ENCODE measurements around the gene EHD4. TPM values are rescaled to one million over a fixed set of nuclear protein-coding genes. Genes with fewer than 3 reads are reported as not detected.

EHD4 gene
- total RNA-seq, 1 donor from 2014 or later = 23.8 TPM

DNA sequence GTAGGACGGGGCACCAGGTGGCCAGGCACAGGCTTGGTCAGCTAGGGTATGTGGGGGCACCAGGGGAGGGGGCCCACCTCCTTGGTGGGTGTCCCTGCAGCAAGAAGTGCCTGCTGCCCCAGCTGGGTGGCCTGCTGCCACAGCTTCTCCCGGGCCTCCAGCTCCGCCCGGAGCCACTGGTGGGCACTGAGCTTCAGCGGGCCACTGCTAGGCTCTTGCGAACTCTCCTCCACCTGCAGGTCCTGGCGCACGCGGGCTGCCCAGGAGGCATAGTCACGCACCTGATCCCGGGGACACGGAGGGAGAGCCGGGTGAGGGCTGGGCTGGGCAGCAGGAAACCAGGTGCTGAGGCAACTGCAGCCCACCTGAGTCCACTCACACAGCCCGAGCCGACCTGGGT, 104.0 kb downstream of the EHD4 start:
- H3K4me1 Mint-ChIP-seq (ENCODE audit: low read depth) = no peaks in the 10 kb centered on the region
- peaks cover 5% of the 10 kb centered on the region for H3K36me3 Mint-ChIP-seq (ENCODE audit: low read depth)
- H3K9me3 Mint-ChIP-seq (ENCODE audit: low read depth) = no peaks in the 10 kb centered on the region
- TF ChIP-seq, protein P1, sequence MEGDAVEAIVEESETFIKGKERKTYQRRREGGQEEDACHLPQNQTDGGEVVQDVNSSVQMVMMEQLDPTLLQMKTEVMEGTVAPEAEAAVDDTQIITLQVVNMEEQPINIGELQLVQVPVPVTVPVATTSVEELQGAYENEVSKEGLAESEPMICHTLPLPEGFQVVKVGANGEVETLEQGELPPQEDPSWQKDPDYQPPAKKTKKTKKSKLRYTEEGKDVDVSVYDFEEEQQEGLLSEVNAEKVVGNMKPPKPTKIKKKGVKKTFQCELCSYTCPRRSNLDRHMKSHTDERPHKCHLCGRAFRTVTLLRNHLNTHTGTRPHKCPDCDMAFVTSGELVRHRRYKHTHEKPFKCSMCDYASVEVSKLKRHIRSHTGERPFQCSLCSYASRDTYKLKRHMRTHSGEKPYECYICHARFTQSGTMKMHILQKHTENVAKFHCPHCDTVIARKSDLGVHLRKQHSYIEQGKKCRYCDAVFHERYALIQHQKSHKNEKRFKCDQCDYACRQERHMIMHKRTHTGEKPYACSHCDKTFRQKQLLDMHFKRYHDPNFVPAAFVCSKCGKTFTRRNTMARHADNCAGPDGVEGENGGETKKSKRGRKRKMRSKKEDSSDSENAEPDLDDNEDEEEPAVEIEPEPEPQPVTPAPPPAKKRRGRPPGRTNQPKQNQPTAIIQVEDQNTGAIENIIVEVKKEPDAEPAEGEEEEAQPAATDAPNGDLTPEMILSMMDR (IDR thresholded peaks at IDR 0.05) = no peak
- no peak overlapping the region for H3K4me3 Mint-ChIP-seq (ENCODE audit: unreplicated experiment)
- no peaks in the 10 kb centered on the region for H3K27me3 Mint-ChIP-seq (ENCODE audit: low read depth)
- DNase-seq (ENCODE audit: low spot score) = no peak
- no peak overlapping the region for H3K27ac Mint-ChIP-seq (ENCODE audit: unreplicated experiment)

DNA sequence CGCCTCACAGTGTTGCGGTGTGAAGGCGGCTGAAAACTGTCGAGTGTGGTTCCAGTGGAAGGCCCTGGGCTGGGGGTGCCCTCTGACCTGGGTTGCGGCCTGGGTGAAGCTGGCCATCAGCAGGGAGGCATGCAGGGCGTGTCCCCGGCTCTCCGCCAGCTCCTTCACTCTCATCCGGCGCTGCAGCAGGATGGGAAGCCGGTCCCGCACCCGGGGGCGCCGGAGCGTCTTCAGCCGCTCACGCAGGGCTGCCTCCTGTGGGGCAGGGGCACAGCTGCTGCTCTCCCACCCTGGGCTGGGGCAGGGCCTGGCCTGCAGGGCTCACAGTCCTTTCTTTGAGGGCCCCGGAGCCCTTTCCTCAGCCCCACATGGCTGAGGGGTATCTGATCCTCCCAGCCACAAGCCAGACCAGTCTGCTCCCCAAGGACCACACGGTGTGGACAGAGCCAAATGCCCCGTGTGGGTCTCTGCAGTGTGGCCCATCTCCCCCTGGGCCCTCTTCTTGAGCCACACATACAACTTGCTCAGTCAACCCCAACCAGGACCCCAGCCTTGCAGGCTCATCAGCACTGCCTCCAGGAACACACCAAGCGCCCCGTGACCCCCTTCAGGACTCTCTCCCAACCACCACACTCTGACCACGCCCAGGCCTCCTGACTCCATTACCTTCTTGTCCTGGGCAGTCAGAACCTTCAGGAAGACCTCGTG, 105.3 kb downstream of the EHD4 start:
- H3K4me3 Mint-ChIP-seq (ENCODE audit: unreplicated experiment) = no peak overlapping the region
- TF ChIP-seq, protein P1 (IDR thresholded peaks at IDR 0.05) = no peak
- no peaks in the 10 kb centered on the region for H3K9me3 Mint-ChIP-seq (ENCODE audit: low read depth)
- H3K36me3 Mint-ChIP-seq (ENCODE audit: low read depth) = peaks cover 8% of the 10 kb centered on the region
- no peaks in the 10 kb centered on the region for H3K27me3 Mint-ChIP-seq (ENCODE audit: low read depth)
- no peak for DNase-seq (ENCODE audit: low spot score)
- no peak overlapping the region for H3K27ac Mint-ChIP-seq (ENCODE audit: unreplicated experiment)
- H3K4me1 Mint-ChIP-seq (ENCODE audit: low read depth) = no peaks in the 10 kb centered on the region

DNA sequence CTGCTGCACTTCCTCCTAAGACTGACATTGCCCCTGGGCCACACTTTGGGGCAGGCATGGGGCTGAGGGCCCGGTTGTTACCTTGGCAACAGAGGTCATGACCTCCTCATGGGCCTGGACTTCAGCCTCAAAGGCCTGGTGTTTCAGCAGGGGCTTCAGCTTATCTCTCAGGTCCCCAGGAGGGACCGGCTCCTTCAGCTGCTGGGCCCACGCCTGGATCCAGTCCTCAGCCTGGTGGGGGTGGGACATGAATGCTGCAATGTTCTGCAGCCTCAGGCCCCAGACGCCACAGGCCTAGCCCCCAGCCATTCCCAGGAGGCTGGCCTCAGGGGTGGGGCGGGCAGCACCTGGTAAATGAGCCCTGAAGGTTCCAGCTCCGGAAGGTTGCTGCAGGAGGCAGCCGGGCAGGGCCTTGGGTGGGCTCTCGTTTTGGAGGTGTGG, 106.1 kb downstream of the EHD4 start:
- Mint-ChIP-seq H3K27ac (ENCODE audit: unreplicated experiment) (no peak overlapping the region), H3K9me3 (ENCODE audit: low read depth) (no peaks in the 10 kb centered on the region), H3K4me3 (ENCODE audit: unreplicated experiment) (no peak overlapping the region), H3K36me3 (ENCODE audit: low read depth) (peaks cover 6% of the 10 kb centered on the region), H3K27me3 (ENCODE audit: low read depth) (no peaks in the 10 kb centered on the region), H3K4me1 (ENCODE audit: low read depth) (no peaks in the 10 kb centered on the region)
- TF ChIP-seq, protein P1 (IDR thresholded peaks at IDR 0.05) = no peak
- no peak for DNase-seq (ENCODE audit: low spot score)

DNA sequence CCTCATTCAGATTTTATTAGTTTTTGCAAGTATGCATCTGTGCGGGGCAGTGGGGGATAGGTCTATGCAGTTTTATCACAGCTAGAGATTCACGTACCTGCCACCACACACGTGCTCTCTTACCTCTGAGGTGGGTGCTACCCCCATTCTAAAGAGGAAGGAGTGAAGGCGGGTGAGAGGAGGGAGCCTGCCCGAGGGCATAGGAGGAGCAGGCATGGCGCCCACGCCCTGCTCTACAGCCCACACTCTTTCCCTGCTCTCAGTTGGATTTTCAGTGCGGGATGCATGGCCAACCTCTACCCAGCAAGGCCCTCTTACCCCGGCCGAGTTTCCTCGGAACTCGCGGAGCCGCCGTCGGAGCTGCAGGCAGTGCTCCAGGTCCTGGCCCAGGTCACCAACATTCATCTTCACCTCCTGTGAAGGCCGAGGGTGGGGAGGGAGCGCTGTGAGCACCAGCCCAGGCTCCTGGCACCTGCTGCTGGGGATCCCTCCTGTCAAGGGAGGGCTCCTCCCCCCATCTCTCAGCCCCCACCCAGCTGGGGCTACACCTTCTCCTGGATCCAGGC, 106.8 kb downstream of the EHD4 start:
- H3K4me3 Mint-ChIP-seq (ENCODE audit: unreplicated experiment) = no peak overlapping the region
- H3K27me3 Mint-ChIP-seq (ENCODE audit: low read depth) = no peaks in the 10 kb centered on the region
- H3K9me3 Mint-ChIP-seq (ENCODE audit: low read depth) = no peaks in the 10 kb centered on the region
- TF ChIP-seq, protein P1 (IDR thresholded peaks at IDR 0.05) = no peak
- H3K4me1 Mint-ChIP-seq (ENCODE audit: low read depth) = no peaks in the 10 kb centered on the region
- no peak for DNase-seq (ENCODE audit: low spot score)
- H3K27ac Mint-ChIP-seq (ENCODE audit: unreplicated experiment) = no peak overlapping the region
- peaks cover 5% of the 10 kb centered on the region for H3K36me3 Mint-ChIP-seq (ENCODE audit: low read depth)

DNA sequence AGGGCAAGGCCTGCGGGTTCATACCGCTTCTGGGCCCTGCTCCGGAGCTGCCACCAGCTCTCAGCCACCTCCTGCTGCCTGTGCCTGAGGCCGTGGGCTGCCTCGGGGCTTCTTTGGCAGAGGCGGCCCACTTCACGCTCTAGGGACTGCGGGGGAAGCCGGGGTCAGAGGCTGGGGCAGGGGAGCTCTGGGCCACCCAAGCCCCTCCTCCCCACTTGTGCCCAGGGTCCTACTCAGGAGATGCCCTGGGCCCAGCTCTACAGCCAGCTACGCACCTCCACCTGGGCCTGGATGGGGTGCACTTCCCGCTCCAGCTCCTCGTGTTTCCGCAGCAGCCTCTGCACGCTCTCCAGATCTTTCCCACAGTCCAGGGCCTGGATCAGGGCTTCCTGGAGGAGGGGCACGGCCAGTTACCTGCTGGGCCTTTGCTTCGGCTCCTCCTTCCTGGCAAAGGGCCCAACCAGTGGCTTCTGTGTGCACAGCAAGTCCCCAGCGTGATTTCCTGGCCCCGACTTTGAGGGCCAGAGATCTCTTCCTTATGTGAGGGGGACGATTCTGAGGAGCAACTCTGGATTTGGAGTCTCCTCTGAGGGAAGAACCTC, 109.7 kb downstream of the EHD4 start:
- Mint-ChIP-seq H3K9me3 (ENCODE audit: low read depth) (no peaks in the 10 kb centered on the region), H3K27ac (ENCODE audit: unreplicated experiment) (no peak overlapping the region), H3K36me3 (ENCODE audit: low read depth) (peaks cover 5% of the 10 kb centered on the region), H3K4me3 (ENCODE audit: unreplicated experiment) (no peak overlapping the region), H3K4me1 (ENCODE audit: low read depth) (no peaks in the 10 kb centered on the region), H3K27me3 (ENCODE audit: low read depth) (no peaks in the 10 kb centered on the region)
- TF ChIP-seq, protein P1 (IDR thresholded peaks at IDR 0.05) = no peak
- DNase-seq (ENCODE audit: low spot score) = no peak
